Panc1 (cell line): ENCODE measurements around the gene INVS. TPM values are rescaled to one million over a fixed set of nuclear protein-coding genes. Genes with fewer than 3 reads are reported as not detected.

ENCODE experiments used
- ATAC-seq: fragments of 200-7000 bp; cut with Tn5 transposase; 2 replicates; pipeline ENCODE4 v1.9.1; 2020; ENCODE audit warnings: mild to moderate bottlenecking, moderate library complexity
- BruUV-seq: library from RNA; stranded (reverse); fragments of 400-500 nt; replicated peaks from 2 replicates; lab custom pipeline; 2021; lab: Mats Ljungman, UMichigan
- CTCF ChIA-PET: fragments of 300-600 bp; sonication (Branson Sonifier 250); formaldehyde crosslinking; loops from one replicate; lab custom pipeline; 2022; ENCODE audit warnings: antibody characterized with exemption; lab: Charles Lee
- POLR2A ChIA-PET: fragments of 300-600 bp; sonication (Branson Sonifier 250); formaldehyde crosslinking; loops from one replicate; lab custom pipeline; 2022; ENCODE audit warnings: antibody characterized with exemption; lab: Charles Lee
- DNase-seq: peaks from one replicate; pipeline ENCODE4 v3.0.0-alpha.2; 2010; ENCODE audit warnings: low read depth, low spot score
- H3K27ac ChIP-seq: 2 replicates; pipeline ENCODE4 v1.5.1; 2011; ENCODE audit warnings: mild to moderate bottlenecking, low read length, inconsistent platforms
- H3K27me3 ChIP-seq: fragments of 200-500 bp; sonication (Bioruptor generic); 2 replicates; pipeline ENCODE4 v1.6.0; 2014; ENCODE audit warnings: low read length, inconsistent platforms; ENCODE audit not compliant: control insufficient read depth, insufficient read depth
- H3K36me3 ChIP-seq: fragments of 200-500 bp; sonication (Bioruptor generic); 2 replicates; pipeline ENCODE4 v1.5.1; 2014; ENCODE audit warnings: inconsistent platforms, mild to moderate bottlenecking, low read length, moderate library complexity; ENCODE audit not compliant: control insufficient read depth, insufficient read depth
- H3K4me1 ChIP-seq: 2 replicates; pipeline ENCODE4 v1.5.1; 2011; ENCODE audit warnings: inconsistent platforms, mild to moderate bottlenecking, low read length, moderate library complexity; ENCODE audit not compliant: control insufficient read depth, insufficient read depth
- H3K4me3 ChIP-seq, 2 experiments: 2 replicates each; pipeline ENCODE4 v1.5.1; 2011 to 2012; ENCODE audit warnings: low read depth in 2 of 2, low read length in 2 of 2, mild to moderate bottlenecking in 2 of 2, inconsistent platforms in 1 of 2, moderate library complexity in 1 of 2
- H3K9me3 ChIP-seq: fragments of 200-500 bp; sonication (Bioruptor generic); 2 replicates; pipeline ENCODE4 v1.5.1; 2014; ENCODE audit warnings: low read depth, mild to moderate bottlenecking, inconsistent platforms, low read length, moderate library complexity; ENCODE audit not compliant: control insufficient read depth, insufficient read depth
- POLR2AphosphoS5 ChIP-seq: IDR thresholded peaks from 2 replicates; pipeline ENCODE4 v1.6.1; 2012; ENCODE audit warnings: mild to moderate bottlenecking, low read depth, low read length, moderate library complexity
- SIN3A ChIP-seq: IDR thresholded peaks from 2 replicates; pipeline ENCODE4 v1.6.1; 2012; ENCODE audit warnings: low read depth, mild to moderate bottlenecking, low read length, moderate library complexity, borderline replicate concordance; ENCODE audit not compliant: insufficient read depth
- TCF7L2 ChIP-seq: IDR thresholded peaks from 2 replicates; pipeline ENCODE4 v1.6.1; 2011; ENCODE audit warnings: mild to moderate bottlenecking, low read depth, low read length, inconsistent platforms
- in situ Hi-C: cut with HindIII; loops from 2 replicates; pipeline ENCODE4 v1.10.0; 2016; ENCODE audit warnings: low sequenced_read_pairs, low pct_unique_long_range_greater_than_20kb
- intact Hi-C: fragments of 100-400 bp; cut with micrococcal nuclease; formaldehyde crosslinking; loops from one replicate; pipeline ENCODE4 v1.10.0; 2022; ENCODE audit not compliant: unreplicated experiment
- total RNA-seq: library from RNA; stranded (reverse); gene quantifications from one replicate; pipeline ENCODE4 v1.2.1, GENCODE V29; 2021; ENCODE audit not compliant: unreplicated experiment
- TF ChIP-seq, protein P1 (sequence below): fragments of 450-650 bp; IDR thresholded peaks from 2 replicates; pipeline ENCODE4 v1.5.1; 2017; ENCODE audit warnings: mild to moderate bottlenecking
- TF ChIP-seq, protein P2 (sequence below), 2 experiments: IDR thresholded peaks; 2 replicates each; pipeline ENCODE4 v1.6.1; 2011 to 2012; ENCODE audit warnings: low read depth in 2 of 2, control low read depth in 1 of 2, low read length in 1 of 2, mild to moderate bottlenecking in 1 of 2, moderate library complexity in 1 of 2; ENCODE audit not compliant: insufficient read depth in 1 of 2

The INVS gene
- total RNA-seq, 1 experiment from 2014 or later: 8.2 TPM

DNA sequence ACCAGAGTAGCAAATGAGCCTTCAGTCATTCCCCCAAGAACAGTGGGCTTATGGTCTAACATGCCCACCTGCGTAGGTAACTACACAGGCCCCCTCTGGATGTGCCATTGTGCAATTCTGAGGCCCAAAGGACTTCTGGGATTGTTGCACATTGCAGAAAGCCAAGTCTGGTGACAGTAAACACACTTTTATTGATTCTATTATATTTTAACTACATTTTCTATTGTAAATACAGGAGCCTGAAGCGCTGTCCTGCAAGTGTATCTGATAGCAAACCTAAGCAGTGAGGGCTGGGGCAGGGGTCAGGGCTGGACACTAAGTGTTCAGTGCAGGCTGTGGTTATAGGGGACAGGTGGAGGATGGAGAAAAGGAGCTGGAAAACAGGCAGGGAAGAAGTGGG, 196.2 kb downstream of the INVS start:
- POLR2A ChIA-PET: no interaction called here
- H3K27ac ChIP-seq: no peak overlapping the region
- H3K4me1 ChIP-seq: no peaks in the 10 kb centered on the region
- H3K4me3 ChIP-seq: no peak overlapping the region
- in situ Hi-C loops: no loop called here
- BruUV-seq: no TSS peak
- intact Hi-C loops: no loop called here
- no peak for ATAC-seq
- CTCF ChIA-PET: no interaction called here
- H3K27me3 ChIP-seq: no peaks in the 10 kb centered on the region
- no peaks in the 10 kb centered on the region; the same call in 1 of the 2 replicates for H3K36me3 ChIP-seq
- TF ChIP-seq POLR2AphosphoS5 (no peak), SIN3A (no peak), TCF7L2 (no peak)
- TF ChIP-seq, protein P1, sequence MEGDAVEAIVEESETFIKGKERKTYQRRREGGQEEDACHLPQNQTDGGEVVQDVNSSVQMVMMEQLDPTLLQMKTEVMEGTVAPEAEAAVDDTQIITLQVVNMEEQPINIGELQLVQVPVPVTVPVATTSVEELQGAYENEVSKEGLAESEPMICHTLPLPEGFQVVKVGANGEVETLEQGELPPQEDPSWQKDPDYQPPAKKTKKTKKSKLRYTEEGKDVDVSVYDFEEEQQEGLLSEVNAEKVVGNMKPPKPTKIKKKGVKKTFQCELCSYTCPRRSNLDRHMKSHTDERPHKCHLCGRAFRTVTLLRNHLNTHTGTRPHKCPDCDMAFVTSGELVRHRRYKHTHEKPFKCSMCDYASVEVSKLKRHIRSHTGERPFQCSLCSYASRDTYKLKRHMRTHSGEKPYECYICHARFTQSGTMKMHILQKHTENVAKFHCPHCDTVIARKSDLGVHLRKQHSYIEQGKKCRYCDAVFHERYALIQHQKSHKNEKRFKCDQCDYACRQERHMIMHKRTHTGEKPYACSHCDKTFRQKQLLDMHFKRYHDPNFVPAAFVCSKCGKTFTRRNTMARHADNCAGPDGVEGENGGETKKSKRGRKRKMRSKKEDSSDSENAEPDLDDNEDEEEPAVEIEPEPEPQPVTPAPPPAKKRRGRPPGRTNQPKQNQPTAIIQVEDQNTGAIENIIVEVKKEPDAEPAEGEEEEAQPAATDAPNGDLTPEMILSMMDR: no peak
- TF ChIP-seq, protein P2, sequence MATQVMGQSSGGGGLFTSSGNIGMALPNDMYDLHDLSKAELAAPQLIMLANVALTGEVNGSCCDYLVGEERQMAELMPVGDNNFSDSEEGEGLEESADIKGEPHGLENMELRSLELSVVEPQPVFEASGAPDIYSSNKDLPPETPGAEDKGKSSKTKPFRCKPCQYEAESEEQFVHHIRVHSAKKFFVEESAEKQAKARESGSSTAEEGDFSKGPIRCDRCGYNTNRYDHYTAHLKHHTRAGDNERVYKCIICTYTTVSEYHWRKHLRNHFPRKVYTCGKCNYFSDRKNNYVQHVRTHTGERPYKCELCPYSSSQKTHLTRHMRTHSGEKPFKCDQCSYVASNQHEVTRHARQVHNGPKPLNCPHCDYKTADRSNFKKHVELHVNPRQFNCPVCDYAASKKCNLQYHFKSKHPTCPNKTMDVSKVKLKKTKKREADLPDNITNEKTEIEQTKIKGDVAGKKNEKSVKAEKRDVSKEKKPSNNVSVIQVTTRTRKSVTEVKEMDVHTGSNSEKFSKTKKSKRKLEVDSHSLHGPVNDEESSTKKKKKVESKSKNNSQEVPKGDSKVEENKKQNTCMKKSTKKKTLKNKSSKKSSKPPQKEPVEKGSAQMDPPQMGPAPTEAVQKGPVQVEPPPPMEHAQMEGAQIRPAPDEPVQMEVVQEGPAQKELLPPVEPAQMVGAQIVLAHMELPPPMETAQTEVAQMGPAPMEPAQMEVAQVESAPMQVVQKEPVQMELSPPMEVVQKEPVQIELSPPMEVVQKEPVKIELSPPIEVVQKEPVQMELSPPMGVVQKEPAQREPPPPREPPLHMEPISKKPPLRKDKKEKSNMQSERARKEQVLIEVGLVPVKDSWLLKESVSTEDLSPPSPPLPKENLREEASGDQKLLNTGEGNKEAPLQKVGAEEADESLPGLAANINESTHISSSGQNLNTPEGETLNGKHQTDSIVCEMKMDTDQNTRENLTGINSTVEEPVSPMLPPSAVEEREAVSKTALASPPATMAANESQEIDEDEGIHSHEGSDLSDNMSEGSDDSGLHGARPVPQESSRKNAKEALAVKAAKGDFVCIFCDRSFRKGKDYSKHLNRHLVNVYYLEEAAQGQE (IDR thresholded peaks at IDR 0.05; ENCODE audit: insufficient read depth in 1 of 2, low read depth in 2 of 2, low read length in 1 of 2): no peak
- no peak for DNase-seq
- no peaks in the 10 kb centered on the region for H3K9me3 ChIP-seq

DNA sequence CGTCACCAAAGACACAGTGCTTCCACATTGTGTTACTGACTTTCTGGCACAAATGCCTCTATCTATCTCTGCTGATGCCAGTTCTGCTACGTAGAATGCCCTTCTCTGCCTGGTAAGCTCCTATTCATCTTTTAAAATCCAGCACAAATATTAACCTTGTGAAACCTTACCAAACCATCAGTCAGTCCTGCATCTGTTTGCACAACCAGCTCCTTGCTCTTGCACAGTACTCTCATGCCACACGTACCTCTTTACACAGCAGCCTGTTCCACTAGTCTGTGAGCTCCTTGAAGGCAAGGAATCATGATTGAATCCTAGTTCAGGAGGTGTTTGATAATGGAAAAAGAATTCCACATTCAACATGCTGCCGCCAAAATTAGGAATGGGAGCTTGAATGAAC, 197.4 kb downstream of the INVS start:
- no peak for DNase-seq
- intact Hi-C loops: no loop called here
- no TSS peak for BruUV-seq
- POLR2A ChIA-PET: no interaction called here
- H3K36me3 ChIP-seq: no peaks in the 10 kb centered on the region; the same call in 1 of the 2 replicates
- ATAC-seq: no peak
- CTCF ChIA-PET: no interaction called here
- TF ChIP-seq, protein P1: no peak
- no peak for TF ChIP-seq SIN3A
- no peak for TF ChIP-seq POLR2AphosphoS5
- TF ChIP-seq, protein P2 (IDR thresholded peaks at IDR 0.05; ENCODE audit: insufficient read depth in 1 of 2, low read depth in 2 of 2, low read length in 1 of 2): no peak
- no peak for TF ChIP-seq TCF7L2
- no peaks in the 10 kb centered on the region for H3K9me3 ChIP-seq
- in situ Hi-C loops: no loop called here
- H3K27ac ChIP-seq: no peak overlapping the region
- no peaks in the 10 kb centered on the region for H3K4me1 ChIP-seq
- no peaks in the 10 kb centered on the region for H3K27me3 ChIP-seq
- H3K4me3 ChIP-seq: no peak overlapping the region
